ENCODE results near the gene BLOC1S1. TPM values are rescaled to one million over a fixed set of nuclear protein-coding genes. Genes with fewer than 3 reads are reported as not detected.
A peak's percentile ranks its signal among the peaks of the same experiment; 100 is the strongest.

BLOC1S1 gene
- total and polyA plus RNA-seq, 9 of the 15 experiments (the other 6 are each of a cell fraction or from before 2014, with no cell fraction given): 75.2 to 161 (median 98.8) TPM

DNA sequence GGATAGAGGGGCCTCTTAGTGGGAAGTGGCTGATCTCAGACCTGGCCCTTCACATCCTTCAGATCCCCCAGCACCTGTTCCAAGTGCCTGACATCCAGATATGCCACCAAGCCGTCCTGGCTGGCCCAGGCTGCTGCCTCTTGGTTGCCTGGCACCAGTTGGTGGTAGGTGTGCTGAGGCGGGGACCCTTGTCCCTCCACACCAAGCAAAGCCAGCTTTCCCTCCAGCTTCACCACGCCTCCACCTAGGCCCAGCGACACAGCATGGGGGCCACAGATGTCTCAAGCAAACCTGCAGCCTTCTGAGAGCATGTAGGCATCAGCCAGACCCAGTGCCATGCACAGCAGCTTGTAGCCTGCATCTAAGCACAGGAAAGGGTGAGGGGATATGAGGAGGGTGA lies 16.4 kb downstream of the BLOC1S1 start:
- WGBS (ENCODE audit: insufficient coverage, low coverage, missing lambda C conversion rate): 47% methylated on average over 4 of the region's 4 CpGs
- BruUV-seq (replicated peaks): no TSS peak
- ATAC-seq (no peak), DNase-seq (ENCODE audit: extremely low read depth in 1 of 4, low spot score in 3 of 4) (no peak), FAIRE-seq (no peak)
- in situ Hi-C loops (cut with MboI): no loop called here
- Histone ChIP-seq H4K20me1 (replicated peaks; ENCODE audit: control insufficient read depth, insufficient read depth, low read length) (0 out of 2 replicates have a peak, but pooled peaks cover 5% of the 10 kb centered on the region), H3K27me3 (ENCODE audit: control insufficient read depth in 2 of 2, insufficient read depth in 2 of 2, low read length in 2 of 2) (no peaks in the 10 kb centered on the region), H2AFZ (ENCODE audit: low read depth, low read length) (no peak overlapping the region), H3K9ac (ENCODE audit: insufficient read depth in 1 of 2, low read depth in 2 of 2, low read length in 2 of 2) (peak overlapping the region in 1 of 2 experiments; percentile 73; a peak in 1 of 4 replicates), H3K27ac (ENCODE audit: extremely low read depth, low read depth, low read length) (no peak overlapping the region), H3K4me2 (ENCODE audit: insufficient read depth, low read length) (no peak overlapping the region), H3K9me1 (ENCODE audit: control insufficient read depth, insufficient read depth, low read length) (no peaks in the 10 kb centered on the region), H3K79me2 (ENCODE audit: control insufficient read depth, insufficient read depth, low read length) (peaks cover 20% of the 10 kb centered on the region), H3K36me3 (ENCODE audit: control insufficient read depth, insufficient read depth, low read length) (peaks cover 1% of the 10 kb centered on the region; the same call in 1 of the 3 replicates), H3K4me1 (replicated peaks in 1 of 2; ENCODE audit: control insufficient read depth in 2 of 2, insufficient read depth in 2 of 2, low read length in 2 of 2) (peaks cover 20 to 36% of the 10 kb centered on the region in 2 experiments; a peak in 4 of 5 replicates), H3K4me3 (no peak overlapping the region), H3K9me3 (replicated peaks; ENCODE audit: control insufficient read depth, insufficient read depth, low read depth, low read length) (no peaks in the 10 kb centered on the region)
- TF ChIP-seq POLR2A (conservative IDR thresholded peaks at IDR 0.05) (no peak), PHF8 (IDR thresholded peaks at IDR 0.05; ENCODE audit: borderline replicate concordance, low read length) (no peak), RAD51 (IDR thresholded peaks at IDR 0.05; ENCODE audit: borderline replicate concordance, low read depth) (no peak), CBX2 (IDR thresholded peaks at IDR 0.05; ENCODE audit: insufficient read depth, low read length, poor library complexity, severe bottlenecking) (no peak), ARNT (IDR thresholded peaks at IDR 0.05) (no peak), RNF2 (IDR thresholded peaks at IDR 0.05) (no peak), CEBPB (tag; IDR thresholded peaks at IDR 0.05) (no peak), SLC30A9 (CRISPR knock-in tag; IDR thresholded peaks at IDR 0.05) (no peak)
- TF ChIP-seq, protein P1, sequence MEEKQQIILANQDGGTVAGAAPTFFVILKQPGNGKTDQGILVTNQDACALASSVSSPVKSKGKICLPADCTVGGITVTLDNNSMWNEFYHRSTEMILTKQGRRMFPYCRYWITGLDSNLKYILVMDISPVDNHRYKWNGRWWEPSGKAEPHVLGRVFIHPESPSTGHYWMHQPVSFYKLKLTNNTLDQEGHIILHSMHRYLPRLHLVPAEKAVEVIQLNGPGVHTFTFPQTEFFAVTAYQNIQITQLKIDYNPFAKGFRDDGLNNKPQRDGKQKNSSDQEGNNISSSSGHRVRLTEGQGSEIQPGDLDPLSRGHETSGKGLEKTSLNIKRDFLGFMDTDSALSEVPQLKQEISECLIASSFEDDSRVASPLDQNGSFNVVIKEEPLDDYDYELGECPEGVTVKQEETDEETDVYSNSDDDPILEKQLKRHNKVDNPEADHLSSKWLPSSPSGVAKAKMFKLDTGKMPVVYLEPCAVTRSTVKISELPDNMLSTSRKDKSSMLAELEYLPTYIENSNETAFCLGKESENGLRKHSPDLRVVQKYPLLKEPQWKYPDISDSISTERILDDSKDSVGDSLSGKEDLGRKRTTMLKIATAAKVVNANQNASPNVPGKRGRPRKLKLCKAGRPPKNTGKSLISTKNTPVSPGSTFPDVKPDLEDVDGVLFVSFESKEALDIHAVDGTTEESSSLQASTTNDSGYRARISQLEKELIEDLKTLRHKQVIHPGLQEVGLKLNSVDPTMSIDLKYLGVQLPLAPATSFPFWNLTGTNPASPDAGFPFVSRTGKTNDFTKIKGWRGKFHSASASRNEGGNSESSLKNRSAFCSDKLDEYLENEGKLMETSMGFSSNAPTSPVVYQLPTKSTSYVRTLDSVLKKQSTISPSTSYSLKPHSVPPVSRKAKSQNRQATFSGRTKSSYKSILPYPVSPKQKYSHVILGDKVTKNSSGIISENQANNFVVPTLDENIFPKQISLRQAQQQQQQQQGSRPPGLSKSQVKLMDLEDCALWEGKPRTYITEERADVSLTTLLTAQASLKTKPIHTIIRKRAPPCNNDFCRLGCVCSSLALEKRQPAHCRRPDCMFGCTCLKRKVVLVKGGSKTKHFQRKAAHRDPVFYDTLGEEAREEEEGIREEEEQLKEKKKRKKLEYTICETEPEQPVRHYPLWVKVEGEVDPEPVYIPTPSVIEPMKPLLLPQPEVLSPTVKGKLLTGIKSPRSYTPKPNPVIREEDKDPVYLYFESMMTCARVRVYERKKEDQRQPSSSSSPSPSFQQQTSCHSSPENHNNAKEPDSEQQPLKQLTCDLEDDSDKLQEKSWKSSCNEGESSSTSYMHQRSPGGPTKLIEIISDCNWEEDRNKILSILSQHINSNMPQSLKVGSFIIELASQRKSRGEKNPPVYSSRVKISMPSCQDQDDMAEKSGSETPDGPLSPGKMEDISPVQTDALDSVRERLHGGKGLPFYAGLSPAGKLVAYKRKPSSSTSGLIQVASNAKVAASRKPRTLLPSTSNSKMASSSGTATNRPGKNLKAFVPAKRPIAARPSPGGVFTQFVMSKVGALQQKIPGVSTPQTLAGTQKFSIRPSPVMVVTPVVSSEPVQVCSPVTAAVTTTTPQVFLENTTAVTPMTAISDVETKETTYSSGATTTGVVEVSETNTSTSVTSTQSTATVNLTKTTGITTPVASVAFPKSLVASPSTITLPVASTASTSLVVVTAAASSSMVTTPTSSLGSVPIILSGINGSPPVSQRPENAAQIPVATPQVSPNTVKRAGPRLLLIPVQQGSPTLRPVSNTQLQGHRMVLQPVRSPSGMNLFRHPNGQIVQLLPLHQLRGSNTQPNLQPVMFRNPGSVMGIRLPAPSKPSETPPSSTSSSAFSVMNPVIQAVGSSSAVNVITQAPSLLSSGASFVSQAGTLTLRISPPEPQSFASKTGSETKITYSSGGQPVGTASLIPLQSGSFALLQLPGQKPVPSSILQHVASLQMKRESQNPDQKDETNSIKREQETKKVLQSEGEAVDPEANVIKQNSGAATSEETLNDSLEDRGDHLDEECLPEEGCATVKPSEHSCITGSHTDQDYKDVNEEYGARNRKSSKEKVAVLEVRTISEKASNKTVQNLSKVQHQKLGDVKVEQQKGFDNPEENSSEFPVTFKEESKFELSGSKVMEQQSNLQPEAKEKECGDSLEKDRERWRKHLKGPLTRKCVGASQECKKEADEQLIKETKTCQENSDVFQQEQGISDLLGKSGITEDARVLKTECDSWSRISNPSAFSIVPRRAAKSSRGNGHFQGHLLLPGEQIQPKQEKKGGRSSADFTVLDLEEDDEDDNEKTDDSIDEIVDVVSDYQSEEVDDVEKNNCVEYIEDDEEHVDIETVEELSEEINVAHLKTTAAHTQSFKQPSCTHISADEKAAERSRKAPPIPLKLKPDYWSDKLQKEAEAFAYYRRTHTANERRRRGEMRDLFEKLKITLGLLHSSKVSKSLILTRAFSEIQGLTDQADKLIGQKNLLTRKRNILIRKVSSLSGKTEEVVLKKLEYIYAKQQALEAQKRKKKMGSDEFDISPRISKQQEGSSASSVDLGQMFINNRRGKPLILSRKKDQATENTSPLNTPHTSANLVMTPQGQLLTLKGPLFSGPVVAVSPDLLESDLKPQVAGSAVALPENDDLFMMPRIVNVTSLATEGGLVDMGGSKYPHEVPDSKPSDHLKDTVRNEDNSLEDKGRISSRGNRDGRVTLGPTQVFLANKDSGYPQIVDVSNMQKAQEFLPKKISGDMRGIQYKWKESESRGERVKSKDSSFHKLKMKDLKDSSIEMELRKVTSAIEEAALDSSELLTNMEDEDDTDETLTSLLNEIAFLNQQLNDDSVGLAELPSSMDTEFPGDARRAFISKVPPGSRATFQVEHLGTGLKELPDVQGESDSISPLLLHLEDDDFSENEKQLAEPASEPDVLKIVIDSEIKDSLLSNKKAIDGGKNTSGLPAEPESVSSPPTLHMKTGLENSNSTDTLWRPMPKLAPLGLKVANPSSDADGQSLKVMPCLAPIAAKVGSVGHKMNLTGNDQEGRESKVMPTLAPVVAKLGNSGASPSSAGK (IDR thresholded peaks at IDR 0.05): no peak
- CTCF ChIA-PET (ENCODE audit: low intra/inter-chr PET ratio): no interaction called here
- POLR2A ChIA-PET: no interaction called here
- intact Hi-C loops (cut with micrococcal nuclease): no loop called here
